Measurements from ENCODE around the gene LRWD1. TPM values are rescaled to one million over a fixed set of nuclear protein-coding genes. Genes with fewer than 3 reads are reported as not detected.
A peak's percentile ranks its signal among the peaks of the same experiment; 100 is the strongest.

Gene LRWD1
- total RNA-seq, 1 experiment from 2014 or later: 39.5 TPM

GRCh38 chr7:102431617-102432298 lies 33.0 kb upstream of the LRWD1 start:
- H3K9me3 ChIP-seq (ENCODE audit: control insufficient read depth in 1 of 2, insufficient read depth in 1 of 2, low read depth in 1 of 2, low read length in 2 of 2): no peaks in the 10 kb centered on the region
- peaks cover 1 to 4% of the 10 kb centered on the region in 2 experiments; a peak in 2 of 4 replicates for H3K36me3 ChIP-seq (ENCODE audit: control insufficient read depth in 1 of 2, insufficient read depth in 2 of 2, low read length in 2 of 2)
- ChIA-PET CTCF (no interaction called here), POLR2A (interaction anchor here (0.6 kb wide), 1 partner anchor 34 kb away, joined by 3 read pairs; no protein-coding TSS in a partner anchor), RAD21 (ENCODE audit: low non-redundant PET in 1 of 2, low total read pairs in 2 of 2, uncharacterized antibody in 2 of 2, unreplicated experiment in 2 of 2) (no interaction called here)
- H3K4me1 ChIP-seq (ENCODE audit: control insufficient read depth in 1 of 2, insufficient read depth in 2 of 2, low read length in 2 of 2): peaks cover 17 to 43% of the 10 kb centered on the region in 2 experiments
- no peaks in the 10 kb centered on the region for H3K9me2 ChIP-seq (ENCODE audit: insufficient read depth)
- no TSS peak for BruUV-seq (replicated peaks)
- no peak overlapping the region for H3K9ac ChIP-seq (ENCODE audit: low read length)
- no peaks in the 10 kb centered on the region; the same call in 1 of the 2 replicates for H3K79me2 ChIP-seq (ENCODE audit: insufficient read depth, low read length)
- H3K4me3 ChIP-seq (replicated peaks in 1 of 2; ENCODE audit: low read depth in 1 of 2, low read length in 2 of 2): no peak overlapping the region
- DNase-seq (ENCODE audit: low read depth, low spot score): no peak
- H4K20me1 ChIP-seq (ENCODE audit: insufficient read depth): no peaks in the 10 kb centered on the region
- no peak overlapping the region for H2AFZ ChIP-seq (ENCODE audit: low read depth, low read length, poor library complexity, severe bottlenecking)
- H3K27me3 ChIP-seq (ENCODE audit: insufficient read depth, low read length): no peaks in the 10 kb centered on the region
- peak overlapping the region; percentile 44; the same call in 1 of the 2 replicates for H3K27ac ChIP-seq (ENCODE audit: low read depth, low read length)
- ATAC-seq: no peak
- TF ChIP-seq RAD21 (IDR thresholded peaks at IDR 0.05; ENCODE audit: low read depth) (no peak), YY1 (IDR thresholded peaks at IDR 0.05; ENCODE audit: extremely low read depth, insufficient replicate concordance, low read depth, low read length) (no peak), SRF (IDR thresholded peaks at IDR 0.05; ENCODE audit: low read depth) (no peak)
- intact Hi-C loops (cut with micrococcal nuclease): no loop called here
- H3K4me2 ChIP-seq (ENCODE audit: low read length): 0 out of 2 replicates have a peak overlapping the region, but pooled peaks have one; percentile 8

GRCh38 chr7:102432442-102433218 lies 32.2 kb upstream of the LRWD1 start:
- no peaks in the 10 kb centered on the region for H3K9me3 ChIP-seq (ENCODE audit: control insufficient read depth in 1 of 2, insufficient read depth in 1 of 2, low read depth in 1 of 2, low read length in 2 of 2)
- H3K4me1 ChIP-seq (ENCODE audit: control insufficient read depth in 1 of 2, insufficient read depth in 2 of 2, low read length in 2 of 2): peaks cover 17 to 43% of the 10 kb centered on the region in 2 experiments
- no peaks in the 10 kb centered on the region for H3K27me3 ChIP-seq (ENCODE audit: insufficient read depth, low read length)
- H3K79me2 ChIP-seq (ENCODE audit: insufficient read depth, low read length): no peaks in the 10 kb centered on the region; the same call in 1 of the 2 replicates
- H3K9ac ChIP-seq (ENCODE audit: low read length): peak overlapping the region; percentile 38
- DNase-seq (ENCODE audit: low read depth, low spot score): no peak
- H3K4me2 ChIP-seq (ENCODE audit: low read length): peak overlapping the region; percentile 92
- RAD21 ChIA-PET (ENCODE audit: low non-redundant PET in 1 of 2, low total read pairs in 2 of 2, uncharacterized antibody in 2 of 2, unreplicated experiment in 2 of 2): no interaction called here
- H4K20me1 ChIP-seq (ENCODE audit: insufficient read depth): no peaks in the 10 kb centered on the region
- no TSS peak for BruUV-seq (replicated peaks)
- CTCF ChIA-PET: no interaction called here
- intact Hi-C loops (cut with micrococcal nuclease): no loop called here
- H3K27ac ChIP-seq (ENCODE audit: low read depth, low read length): no peak overlapping the region; the same call in 1 of the 2 replicates
- 0 out of 2 replicates have a peak, but pooled peaks have one; percentile 8 for ATAC-seq
- POLR2A ChIA-PET: no interaction called here
- peak overlapping the region in 1 of 2 experiments; percentile 30; a peak in 2 of 4 replicates for H3K4me3 ChIP-seq (replicated peaks in 1 of 2; ENCODE audit: low read depth in 1 of 2, low read length in 2 of 2)
- no peak overlapping the region for H2AFZ ChIP-seq (ENCODE audit: low read depth, low read length, poor library complexity, severe bottlenecking)
- no peaks in the 10 kb centered on the region for H3K9me2 ChIP-seq (ENCODE audit: insufficient read depth)
- no peaks in the 10 kb centered on the region; a peak in 1 of 4 replicates for H3K36me3 ChIP-seq (ENCODE audit: control insufficient read depth in 1 of 2, insufficient read depth in 2 of 2, low read length in 2 of 2)
- no peak for TF ChIP-seq YY1 (IDR thresholded peaks at IDR 0.05; ENCODE audit: extremely low read depth, insufficient replicate concordance, low read depth, low read length)
- TF ChIP-seq ZBTB33 (IDR thresholded peaks at IDR 0.05; ENCODE audit: extremely low read depth, insufficient replicate concordance, low read length): no peak
- no peak for TF ChIP-seq EGR1 (IDR thresholded peaks at IDR 0.05; ENCODE audit: low read depth)
- no peak for TF ChIP-seq CEBPB (IDR thresholded peaks at IDR 0.05; ENCODE audit: low read depth)
- no peak for TF ChIP-seq CTCF (IDR thresholded peaks at IDR 0.05 in 2 of 3, conservative IDR thresholded peaks at IDR 0.05 in 1 of 3; ENCODE audit: borderline replicate concordance in 1 of 3, insufficient read depth in 1 of 3, low read depth in 2 of 3, low read length in 2 of 3)
- no peak for TF ChIP-seq REST (IDR thresholded peaks at IDR 0.05; ENCODE audit: low read depth)

Data from HCT116 (cell line).